Measurements from ENCODE around the gene INTS3. TPM values are rescaled to one million over a fixed set of nuclear protein-coding genes. Genes with fewer than 3 reads are reported as not detected.
"Not testable (repeated sequence)": the region's sequence is repeated elsewhere in the genome, so short reads cannot be mapped to it uniquely, and the experiment has no call there.

Gene INTS3
- total RNA-seq, 8 experiments from 2014 or later = 33.0 to 70.4 (median 44.9) TPM

- H3K4me3 ChIP-seq = no peak overlapping the region
- no peak overlapping the region for H3K27ac ChIP-seq
- H3K4me1 ChIP-seq (replicated peaks in 1 of 2) = no peaks in the 10 kb centered on the region
- peak in 1 of 8 experiments; percentile 5 for ATAC-seq (replicated peaks in 6 of 8)
- 13 to 100% (median 100%) methylated on average over 1 to 2 of the region's 2 CpGs for WGBS, 10 experiments
- in situ Hi-C loops (cut with MboI; ENCODE audit: low pct_unique_long_range_greater_than_20kb in 2 of 9, low sequenced_read_pairs in 9 of 9, unreplicated experiment in 9 of 9) = loop anchor here in 1 of 9 experiments (25.0 kb wide), 1 partner anchor 237 kb away; no protein-coding TSS in a partner anchor
Observed at GRCh38 chr1:153748903-153749302, 21.1 kb downstream of the INTS3 start.

GRCh38 chr1:153749408-153750005 is 21.7 kb downstream of the INTS3 start:
- peak; percentile 85 to 100 (median 98) for ATAC-seq (replicated peaks in 6 of 8)
- WGBS, 10 experiments = 33 to 100% (median 56%) methylated on average over 1 to 6 of the region's 6 CpGs; no CpG with 5 or more reads in 1 of the 10 experiments
- H3K4me3 ChIP-seq = no peak overlapping the region
- no peak overlapping the region for H3K27ac ChIP-seq
- in situ Hi-C loops (cut with MboI; ENCODE audit: low pct_unique_long_range_greater_than_20kb in 2 of 9, low sequenced_read_pairs in 9 of 9, unreplicated experiment in 9 of 9) = loop anchor here in 2 of 9 experiments (25.0 kb wide), 1 partner anchor 237 kb away; no protein-coding TSS in a partner anchor
- no peaks in the 10 kb centered on the region for H3K4me1 ChIP-seq (replicated peaks in 1 of 2)

GRCh38 chr1:153750026-153750995 is 22.5 kb downstream of the INTS3 start:
- no peak overlapping the region for H3K27ac ChIP-seq
- WGBS, 10 experiments = 7 to 100% (median 75%) methylated on average over 1 to 6 of the region's 6 CpGs; no CpG with 5 or more reads in 1 of the 10 experiments
- in situ Hi-C loops (cut with MboI; ENCODE audit: low pct_unique_long_range_greater_than_20kb in 2 of 9, low sequenced_read_pairs in 9 of 9, unreplicated experiment in 9 of 9) = loop anchor here in 1 of 9 experiments (25.0 kb wide), 1 partner anchor 238 kb away; no protein-coding TSS in a partner anchor
- H3K4me3 ChIP-seq = no peak overlapping the region
- H3K4me1 ChIP-seq (replicated peaks in 1 of 2) = no peaks in the 10 kb centered on the region
- ATAC-seq (replicated peaks in 6 of 8) = no peak

- in situ Hi-C loops (cut with MboI; ENCODE audit: low pct_unique_long_range_greater_than_20kb in 2 of 9, low sequenced_read_pairs in 9 of 9, unreplicated experiment in 9 of 9) = loop anchor here in 1 of 9 experiments (25.0 kb wide), 1 partner anchor 240 kb away; no protein-coding TSS in a partner anchor
- H3K4me3 ChIP-seq = no peak overlapping the region
- H3K4me1 ChIP-seq (replicated peaks in 1 of 2) = no peaks in the 10 kb centered on the region
- ATAC-seq (replicated peaks in 6 of 8) = no peak
- 79 to 100% (median 95%) methylated on average over 2 of the region's 2 CpGs for WGBS, 10 experiments
- no peak overlapping the region for H3K27ac ChIP-seq
Observed at GRCh38 chr1:153752072-153752471, 24.2 kb downstream of the INTS3 start.

- peak in 2 of 8 experiments; percentile 78 to 87 for ATAC-seq (replicated peaks in 6 of 8)
- Histone ChIP-seq H3K4me3 (no peak overlapping the region), H3K27ac (no peak overlapping the region), H3K4me1 (replicated peaks in 1 of 2) (no peaks in the 10 kb centered on the region)
- 32 to 90% (median 73%) methylated on average over 1 to 7 of the region's 8 CpGs; no CpG with 5 or more reads in 3 of the 10 experiments for WGBS, 10 experiments
- in situ Hi-C loops (cut with MboI; ENCODE audit: low pct_unique_long_range_greater_than_20kb in 2 of 9, low sequenced_read_pairs in 9 of 9, unreplicated experiment in 9 of 9) = loop anchor here in 1 of 9 experiments (25.0 kb wide), 1 partner anchor 240 kb away; no protein-coding TSS in a partner anchor
Observed at GRCh38 chr1:153752571-153753195, 24.8 kb downstream of the INTS3 start.

- Histone ChIP-seq H3K27ac (no peak overlapping the region), H3K4me1 (replicated peaks in 1 of 2) (no peaks in the 10 kb centered on the region), H3K4me3 (no peak overlapping the region)
- WGBS, 10 experiments = 94 to 100% (median 100%) methylated on average over 1 to 2 of the region's 2 CpGs; no CpG with 5 or more reads in 4 of the 10 experiments
- ATAC-seq (replicated peaks in 6 of 8) = no peak
- in situ Hi-C loops (cut with MboI; ENCODE audit: low pct_unique_long_range_greater_than_20kb in 2 of 9, low sequenced_read_pairs in 9 of 9, unreplicated experiment in 9 of 9) = loop anchor here in 1 of 9 experiments (25.0 kb wide), 1 partner anchor 242 kb away; no protein-coding TSS in a partner anchor
Observed at GRCh38 chr1:153754266-153754665, 26.4 kb downstream of the INTS3 start.

GRCh38 chr1:153760440-153760839 is 32.6 kb downstream of the INTS3 start:
- Histone ChIP-seq H3K27ac (no peak overlapping the region), H3K4me1 (replicated peaks in 1 of 2) (no peaks in the 10 kb centered on the region), H3K4me3 (no peak overlapping the region)
- ATAC-seq (replicated peaks in 6 of 8) = no peak
- 80 to 100% (median 94%) methylated on average over 1 to 4 of the region's 4 CpGs; no CpG with 5 or more reads in 3 of the 10 experiments for whole genome bisulfite sequencing, 10 experiments
- in situ Hi-C loops (cut with MboI; ENCODE audit: low pct_unique_long_range_greater_than_20kb in 2 of 9, low sequenced_read_pairs in 9 of 9, unreplicated experiment in 9 of 9) = loop anchor here in 1 of 9 experiments (25.0 kb wide), 1 partner anchor 248 kb away; no protein-coding TSS in a partner anchor

- 60 to 100% (median 94%) methylated on average over 1 to 5 of the region's 7 CpGs; no CpG with 5 or more reads in 3 of the 10 experiments for WGBS, 10 experiments
- H3K27ac ChIP-seq = no peak overlapping the region
- in situ Hi-C loops (cut with MboI; ENCODE audit: low pct_unique_long_range_greater_than_20kb in 2 of 9, low sequenced_read_pairs in 9 of 9, unreplicated experiment in 9 of 9) = loop anchor here in 1 of 9 experiments (25.0 kb wide), 1 partner anchor 251 kb away; no protein-coding TSS in a partner anchor
- no peaks in the 10 kb centered on the region for H3K4me1 ChIP-seq (replicated peaks in 1 of 2)
- no peak for ATAC-seq (replicated peaks in 6 of 8)
- H3K4me3 ChIP-seq = no peak overlapping the region
Observed at GRCh38 chr1:153763365-153764225, 35.7 kb downstream of the INTS3 start.

GRCh38 chr1:153764310-153764709 is 36.5 kb downstream of the INTS3 start:
- no peaks in the 10 kb centered on the region for H3K4me1 ChIP-seq (replicated peaks in 1 of 2)
- in situ Hi-C loops (cut with MboI; ENCODE audit: low pct_unique_long_range_greater_than_20kb in 2 of 9, low sequenced_read_pairs in 9 of 9, unreplicated experiment in 9 of 9) = loop anchor here in 1 of 9 experiments (25.0 kb wide), 1 partner anchor 252 kb away; no protein-coding TSS in a partner anchor

GRCh38 chr1:153766663-153767062 is 38.8 kb downstream of the INTS3 start:
- ATAC-seq (replicated peaks in 6 of 8); H3K4me3 ChIP-seq; H3K4me1 ChIP-seq (replicated peaks in 1 of 2); H3K27ac ChIP-seq: not testable (repeated sequence)
- in situ Hi-C loops (cut with MboI; ENCODE audit: low pct_unique_long_range_greater_than_20kb in 2 of 9, low sequenced_read_pairs in 9 of 9, unreplicated experiment in 9 of 9) = loop anchor here in 1 of 9 experiments (25.0 kb wide), 1 partner anchor 254 kb away; no protein-coding TSS in a partner anchor
- WGBS, 10 experiments = 69 to 100% (median 98%) methylated on average over 1 to 10 of the region's 10 CpGs; no CpG with 5 or more reads in 1 of the 10 experiments

More at GRCh38 chr1:153764310-153764709, 36.5 kb downstream of the INTS3 start:
- Histone ChIP-seq H3K4me3 (no peak overlapping the region), H3K27ac (no peak overlapping the region)
- WGBS, 10 experiments = 81 to 100% (median 93%) methylated on average over 1 to 5 of the region's 5 CpGs; no CpG with 5 or more reads in 3 of the 10 experiments
- no peak for ATAC-seq (replicated peaks in 6 of 8)

- 60 to 100% (median 95%) methylated on average over 1 to 10 of the region's 11 CpGs; no CpG with 5 or more reads in 4 of the 10 experiments for WGBS, 10 experiments
Observed at GRCh38 chr1:153767519-153767918, 39.7 kb downstream of the INTS3 start.

More at GRCh38 chr1:153767519-153767918, 39.7 kb downstream of the INTS3 start:
- H3K4me3 ChIP-seq = no peak overlapping the region
- no peaks in the 10 kb centered on the region for H3K4me1 ChIP-seq (replicated peaks in 1 of 2)
- in situ Hi-C loops (cut with MboI; ENCODE audit: low pct_unique_long_range_greater_than_20kb in 2 of 9, low sequenced_read_pairs in 9 of 9, unreplicated experiment in 9 of 9) = loop anchor here in 1 of 9 experiments (25.0 kb wide), 1 partner anchor 255 kb away; no protein-coding TSS in a partner anchor
- no peak overlapping the region for H3K27ac ChIP-seq
- no peak for ATAC-seq (replicated peaks in 6 of 8)

Measured in motor neuron (in vitro differentiated cells).